ENCODE data around the gene UCK2. TPM values are rescaled to one million over a fixed set of nuclear protein-coding genes. Genes with fewer than 3 reads are reported as not detected.
"Not testable (repeated sequence)": the region's sequence is repeated elsewhere in the genome, so short reads cannot be mapped to it uniquely, and the experiment has no call there.

The UCK2 gene
- total RNA-seq, 1 experiment from 2014 or later = 77.9 TPM

- H4K91ac ChIP-seq (ENCODE audit: insufficient read length, low read depth, low read length); H2BK5ac ChIP-seq (ENCODE audit: insufficient read length, low read length); H2BK20ac ChIP-seq (ENCODE audit: low read depth, low read length, poor library complexity, severe bottlenecking); H3K23ac ChIP-seq (ENCODE audit: insufficient read length, low read depth, low read length); H3K18ac ChIP-seq (ENCODE audit: insufficient read length, low read depth, low read length); H3K27ac ChIP-seq (ENCODE audit: insufficient read length, low read depth, low read length); H3K27ac Mint-ChIP-seq; H3K4ac ChIP-seq (ENCODE audit: low read depth, low read length); H2BK12ac ChIP-seq (ENCODE audit: insufficient read length, low read depth, low read length); H3K27me3 ChIP-seq (ENCODE audit: insufficient read depth, low read length); H3K4me1 Mint-ChIP-seq; H3T11ph ChIP-seq (ENCODE audit: low read length); H3K56ac ChIP-seq (ENCODE audit: insufficient read length, low read depth, low read length); H2BK120ac ChIP-seq (ENCODE audit: low read depth, low read length, poor library complexity, severe bottlenecking); H4K5ac ChIP-seq (ENCODE audit: insufficient read length, low read depth, low read length); H3K27me3 Mint-ChIP-seq (ENCODE audit: low read depth); H3K23me2 ChIP-seq (ENCODE audit: insufficient read length, low read depth, low read length, poor library complexity, severe bottlenecking); H3K9me3 ChIP-seq (ENCODE audit: control insufficient read depth, low read depth, low read length); DNase-seq; H2AFZ ChIP-seq (ENCODE audit: low read length); H3K79me1 ChIP-seq (ENCODE audit: insufficient read depth, low read depth, low read length, poor library complexity, severe bottlenecking); H3K14ac ChIP-seq (ENCODE audit: insufficient read depth, low read length); H3K79me2 ChIP-seq (ENCODE audit: insufficient read depth, low read length); H3K9ac ChIP-seq (ENCODE audit: extremely low read depth, insufficient read length, low read length); H3K4me1 ChIP-seq (ENCODE audit: insufficient read depth, low read length); H2AK5ac ChIP-seq (ENCODE audit: insufficient read length, low read length); H4K8ac ChIP-seq (replicated peaks; ENCODE audit: insufficient read length, low read depth, low read length); H4K20me1 ChIP-seq (ENCODE audit: control insufficient read depth, insufficient read depth, insufficient read length); H3K4me2 ChIP-seq (ENCODE audit: insufficient read depth, insufficient read length, low read length); H2BK15ac ChIP-seq (ENCODE audit: low read depth, low read length); H3K4me3 Mint-ChIP-seq: not testable (repeated sequence)
- H3K9me3 Mint-ChIP-seq = peaks cover 30 to 41% of the 10 kb centered on the region in 2 experiments
- no CpG with 5 or more reads among the region's 11 CpGs for WGBS (ENCODE audit: extremely low coverage, insufficient read length, low lambda C conversion rate)
- peaks cover 15 to 20% (median 15%) of the 10 kb centered on the region in 3 experiments for H3K36me3 Mint-ChIP-seq (ENCODE audit: insufficient read depth in 1 of 3, low read depth in 3 of 3)
Measured at GRCh38 chr1:165783519-165783918, 43.9 kb upstream of the UCK2 start.
